Peyer's patch (tissue), 4 donors: ENCODE results near the gene SMIM43. TPM values are rescaled to one million over a fixed set of nuclear protein-coding genes. Genes with fewer than 3 reads are reported as not detected.

ENCODE experiments used
- DNase-seq, 3 donors: peaks; one replicate each; pipeline ENCODE4 v3.0.0-alpha.2; 2017 to 2019
- H3K27ac ChIP-seq, 4 donors: fragments of 200-600 bp; sonication (generic); one replicate each; pipeline ENCODE4 v1.5.1; 2016 to 2019
- H3K27me3 ChIP-seq, 2 donors: fragments of 200-600 bp; sonication (generic); one replicate each; pipeline ENCODE4 v1.5.1; 2019
- H3K36me3 ChIP-seq, 3 donors: fragments of 200-600 bp; sonication (generic); one replicate each; pipeline ENCODE4 v1.5.1; 2016 to 2019
- H3K4me1 ChIP-seq, 4 donors: fragments of 200-600 bp; sonication (generic); one replicate each; pipeline ENCODE4 v1.5.1; 2016 to 2019
- H3K4me3 ChIP-seq, 4 donors: fragments of 200-600 bp; sonication (generic); 1 replicate in 3 of 4; 2 replicates in 1 of 4; pipeline ENCODE4 v1.5.1; 2016 to 2019; ENCODE audit warnings: mild to moderate bottlenecking in 1 of 4
- H3K9me3 ChIP-seq, 4 donors: fragments of 200-600 bp; sonication (generic); one replicate each; pipeline ENCODE4 v1.5.1; 2016 to 2019; ENCODE audit warnings: mild to moderate bottlenecking in 1 of 4
- POLR2A ChIP-seq, 2 donors: fragments of 450-650 bp; IDR thresholded peaks; one replicate each; pipeline ENCODE4 v1.5.1; 2017; ENCODE audit warnings: antibody characterized with exemption in 2 of 2, mild to moderate bottlenecking in 2 of 2, moderate library complexity in 2 of 2
- total RNA-seq, 4 donors: library from RNA; depleted of rRNA; stranded (reverse); fragments of >200 nt; gene quantifications; one replicate each; pipeline ENCODE4 v1.1.0, GENCODE V29; 2016
- TF ChIP-seq, protein P1 (sequence below), 6 experiments: fragments of 450-650 bp in 4 of 6; fragments of 200-600 bp in 2 of 6; sonication (generic) in 1 of 6; IDR thresholded peaks; one replicate each; pipeline ENCODE4 v1.5.1; 2017 to 2019; ENCODE audit warnings: antibody characterized with exemption in 6 of 6, mild to moderate bottlenecking in 3 of 6, moderate library complexity in 1 of 6

The SMIM43 gene
- total RNA-seq, 4 donors from 2014 or later: not detected

DNA sequence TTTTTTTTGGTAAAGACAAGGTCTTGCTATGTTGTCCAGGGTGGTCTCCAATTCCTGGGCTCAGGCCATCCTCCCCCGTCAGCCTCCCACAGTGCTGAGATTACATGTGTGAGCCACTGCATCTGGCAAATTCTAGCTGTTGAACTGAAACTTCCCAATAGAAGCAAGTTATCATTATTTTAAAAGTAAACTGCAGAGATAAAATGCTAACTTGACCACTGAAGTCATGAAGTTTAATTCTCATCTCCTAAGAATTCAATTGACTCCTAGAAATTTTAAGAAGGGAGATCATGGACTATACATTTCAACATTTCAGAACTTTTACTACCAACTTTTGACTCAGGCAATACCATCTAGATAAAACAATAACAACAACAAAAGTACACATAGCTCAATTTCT is 24.5 kb upstream of the SMIM43 start:
- Histone ChIP-seq H3K4me1 (no peaks in the 10 kb centered on the region), H3K9me3 (no peaks in the 10 kb centered on the region), H3K4me3 (no peak overlapping the region), H3K27ac (no peak overlapping the region), H3K36me3 (no peaks in the 10 kb centered on the region), H3K27me3 (no peaks in the 10 kb centered on the region)
- TF ChIP-seq, protein P1, sequence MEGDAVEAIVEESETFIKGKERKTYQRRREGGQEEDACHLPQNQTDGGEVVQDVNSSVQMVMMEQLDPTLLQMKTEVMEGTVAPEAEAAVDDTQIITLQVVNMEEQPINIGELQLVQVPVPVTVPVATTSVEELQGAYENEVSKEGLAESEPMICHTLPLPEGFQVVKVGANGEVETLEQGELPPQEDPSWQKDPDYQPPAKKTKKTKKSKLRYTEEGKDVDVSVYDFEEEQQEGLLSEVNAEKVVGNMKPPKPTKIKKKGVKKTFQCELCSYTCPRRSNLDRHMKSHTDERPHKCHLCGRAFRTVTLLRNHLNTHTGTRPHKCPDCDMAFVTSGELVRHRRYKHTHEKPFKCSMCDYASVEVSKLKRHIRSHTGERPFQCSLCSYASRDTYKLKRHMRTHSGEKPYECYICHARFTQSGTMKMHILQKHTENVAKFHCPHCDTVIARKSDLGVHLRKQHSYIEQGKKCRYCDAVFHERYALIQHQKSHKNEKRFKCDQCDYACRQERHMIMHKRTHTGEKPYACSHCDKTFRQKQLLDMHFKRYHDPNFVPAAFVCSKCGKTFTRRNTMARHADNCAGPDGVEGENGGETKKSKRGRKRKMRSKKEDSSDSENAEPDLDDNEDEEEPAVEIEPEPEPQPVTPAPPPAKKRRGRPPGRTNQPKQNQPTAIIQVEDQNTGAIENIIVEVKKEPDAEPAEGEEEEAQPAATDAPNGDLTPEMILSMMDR (IDR thresholded peaks at IDR 0.05): no peak
- no peak for TF ChIP-seq POLR2A (IDR thresholded peaks at IDR 0.05)
- no peak for DNase-seq

DNA sequence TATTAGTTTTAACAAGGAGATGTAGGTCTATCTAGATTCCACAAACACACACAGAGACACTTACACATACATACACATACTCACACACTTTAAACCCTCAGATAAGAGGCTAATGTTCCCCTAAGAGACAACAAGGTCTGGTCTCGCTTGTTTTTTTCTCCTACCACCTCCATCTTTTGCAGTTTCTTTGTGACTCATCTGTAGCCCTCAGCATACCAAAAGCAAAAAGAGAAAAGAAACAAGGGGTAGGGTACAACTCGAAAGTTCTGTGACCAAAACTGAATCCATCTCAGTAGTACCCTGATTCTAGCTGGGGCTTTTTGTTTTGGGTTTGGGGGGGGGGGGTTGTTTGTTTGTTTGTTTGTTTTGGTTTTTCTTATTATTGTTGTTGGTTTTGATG is 23.9 kb upstream of the SMIM43 start:
- TF ChIP-seq POLR2A (IDR thresholded peaks at IDR 0.05): no peak
- TF ChIP-seq, protein P1 (IDR thresholded peaks at IDR 0.05): no peak
- Histone ChIP-seq H3K36me3 (no peaks in the 10 kb centered on the region), H3K4me1 (no peaks in the 10 kb centered on the region), H3K9me3 (no peaks in the 10 kb centered on the region), H3K27ac (no peak overlapping the region), H3K27me3 (no peaks in the 10 kb centered on the region), H3K4me3 (no peak overlapping the region)
- DNase-seq: no peak

DNA sequence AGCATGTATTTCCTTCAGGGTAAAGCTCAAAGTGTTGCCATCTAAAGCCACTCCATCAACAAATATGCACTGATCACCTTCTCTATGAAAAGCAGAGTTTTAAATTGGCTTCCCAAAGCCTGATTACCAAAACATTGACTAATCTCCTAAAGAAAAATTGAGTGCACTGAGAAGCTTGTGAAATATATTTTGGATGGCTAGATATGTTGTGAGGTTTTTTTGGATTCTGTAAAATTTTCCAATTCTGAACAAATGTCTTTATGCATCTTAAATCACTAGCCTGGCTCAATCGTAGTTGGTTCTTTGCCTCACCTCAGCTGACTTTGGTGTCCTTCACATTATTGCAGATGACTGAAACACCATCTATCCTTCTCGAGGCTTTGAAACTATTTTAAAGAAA is 21.3 kb upstream of the SMIM43 start:
- Histone ChIP-seq H3K4me1 (no peaks in the 10 kb centered on the region), H3K27me3 (no peaks in the 10 kb centered on the region), H3K4me3 (no peak overlapping the region), H3K27ac (no peak overlapping the region), H3K9me3 (no peaks in the 10 kb centered on the region), H3K36me3 (no peaks in the 10 kb centered on the region)
- DNase-seq: no peak
- no peak for TF ChIP-seq POLR2A (IDR thresholded peaks at IDR 0.05)
- TF ChIP-seq, protein P1 (IDR thresholded peaks at IDR 0.05): no peak

DNA sequence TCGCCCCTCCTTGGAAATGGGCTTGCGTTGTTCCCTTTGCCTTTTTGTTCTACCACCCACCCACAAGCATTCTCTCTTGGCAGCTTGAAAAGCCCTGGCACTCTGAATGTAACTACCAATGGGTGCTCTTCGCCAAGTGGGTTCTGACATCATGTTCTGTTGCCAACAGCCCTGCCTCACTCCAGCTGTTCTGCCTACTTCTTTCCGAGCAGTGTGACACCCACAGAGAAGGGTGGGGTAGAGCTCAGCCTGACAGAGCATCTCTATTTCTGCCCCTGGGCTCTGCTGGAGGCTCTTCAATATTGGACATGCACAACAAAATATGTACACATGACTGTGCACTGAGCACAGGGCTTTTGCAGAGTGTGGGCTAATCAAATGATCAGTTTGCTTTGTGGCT is 20.5 kb upstream of the SMIM43 start:
- Histone ChIP-seq H3K9me3 (no peaks in the 10 kb centered on the region), H3K27ac (no peak overlapping the region), H3K27me3 (no peaks in the 10 kb centered on the region), H3K4me1 (no peaks in the 10 kb centered on the region), H3K36me3 (no peaks in the 10 kb centered on the region), H3K4me3 (no peak overlapping the region)
- no peak for DNase-seq
- TF ChIP-seq, protein P1 (IDR thresholded peaks at IDR 0.05): no peak
- no peak for TF ChIP-seq POLR2A (IDR thresholded peaks at IDR 0.05)

DNA sequence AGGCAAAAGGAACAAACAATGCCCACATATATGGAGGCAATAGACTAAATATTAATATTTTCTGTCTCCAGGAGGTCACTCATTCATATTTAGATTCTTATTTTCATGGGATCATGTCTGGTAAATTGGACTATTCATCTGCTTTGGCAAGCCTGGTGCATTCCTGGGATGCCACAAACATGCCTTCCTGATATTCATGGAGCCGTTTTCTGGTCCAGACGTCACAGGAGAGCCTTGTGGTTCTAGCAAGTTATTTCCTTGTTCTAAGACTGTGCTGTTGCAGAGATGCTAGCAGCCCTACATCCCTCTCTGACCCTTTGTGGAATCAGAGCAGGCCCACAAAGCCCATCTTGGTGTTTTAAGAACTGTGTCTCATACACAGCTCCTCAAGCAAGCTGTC is 20.0 kb upstream of the SMIM43 start:
- H3K9me3 ChIP-seq: no peaks in the 10 kb centered on the region
- no peak overlapping the region for H3K27ac ChIP-seq
- TF ChIP-seq POLR2A (IDR thresholded peaks at IDR 0.05): no peak
- TF ChIP-seq, protein P1 (IDR thresholded peaks at IDR 0.05): no peak
- no peaks in the 10 kb centered on the region for H3K36me3 ChIP-seq
- no peak for DNase-seq
- H3K4me3 ChIP-seq: no peak overlapping the region
- no peaks in the 10 kb centered on the region for H3K27me3 ChIP-seq
- H3K4me1 ChIP-seq: no peaks in the 10 kb centered on the region

DNA sequence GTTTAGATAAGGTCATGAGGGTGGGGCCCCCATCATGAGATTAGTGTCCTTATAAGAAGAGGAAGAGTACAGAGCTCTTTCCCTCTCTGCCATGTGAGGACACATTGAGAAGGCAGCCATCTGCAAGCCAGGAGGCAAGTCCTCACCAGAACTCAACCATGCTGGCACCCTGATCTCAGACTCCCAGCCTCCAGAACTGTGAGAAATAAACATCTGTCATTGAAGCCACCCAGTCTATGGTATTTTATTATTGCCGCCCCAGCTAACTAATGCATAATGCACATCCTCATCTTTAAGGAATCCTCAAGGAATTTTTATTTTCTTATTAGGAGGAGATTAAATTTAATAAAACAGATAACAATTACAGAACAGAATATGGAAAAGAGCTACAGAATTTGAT is 19.4 kb upstream of the SMIM43 start:
- TF ChIP-seq, protein P1 (IDR thresholded peaks at IDR 0.05): no peak
- no peak for TF ChIP-seq POLR2A (IDR thresholded peaks at IDR 0.05)
- no peaks in the 10 kb centered on the region for H3K27me3 ChIP-seq
- no peak overlapping the region for H3K27ac ChIP-seq
- no peaks in the 10 kb centered on the region for H3K9me3 ChIP-seq
- H3K4me3 ChIP-seq: no peak overlapping the region
- H3K4me1 ChIP-seq: no peaks in the 10 kb centered on the region
- no peaks in the 10 kb centered on the region for H3K36me3 ChIP-seq
- DNase-seq: no peak
